GM18907 (cell line): ENCODE results near the gene MAN1A2.
"Not testable (repeated sequence)": the region's sequence is repeated elsewhere in the genome, so short reads cannot be mapped to it uniquely, and the experiment has no call there.

Experiments
- ATAC-seq: cut with Tn5 transposase; IDR thresholded peaks from one replicate; pipeline ENCODE4 v1.9.1; 2021; ENCODE audit warnings: mild to moderate bottlenecking, moderate library complexity; ENCODE audit not compliant: unreplicated experiment

MAN1A2 gene

DNA sequence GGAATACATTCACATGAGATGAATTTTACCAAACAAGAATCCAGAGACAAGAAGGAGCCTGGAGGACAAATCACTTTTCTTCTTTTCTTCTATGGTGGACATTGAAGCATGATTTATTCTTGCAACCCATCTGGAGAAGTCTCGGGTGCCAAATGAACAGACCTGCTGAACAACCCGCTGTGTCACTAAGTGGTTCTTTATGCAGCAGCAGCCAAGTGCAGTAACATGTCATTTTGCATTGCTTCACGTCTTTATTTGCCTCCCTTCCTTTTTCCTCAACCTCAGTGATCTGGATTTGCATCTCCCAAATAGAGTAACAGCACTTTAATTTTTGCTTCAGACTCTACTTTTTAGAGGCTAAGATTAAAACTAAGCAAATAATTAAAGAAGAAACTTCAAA lies 188.6 kb downstream of the MAN1A2 start:
- no peak for ATAC-seq

GRCh38 chr1:117556341-117556740 lies 189.1 kb downstream of the MAN1A2 start:
- ATAC-seq, result no peak

- ATAC-seq, result no peak
Measured at GRCh38 chr1:117556976-117557375, 189.7 kb downstream of the MAN1A2 start.

DNA sequence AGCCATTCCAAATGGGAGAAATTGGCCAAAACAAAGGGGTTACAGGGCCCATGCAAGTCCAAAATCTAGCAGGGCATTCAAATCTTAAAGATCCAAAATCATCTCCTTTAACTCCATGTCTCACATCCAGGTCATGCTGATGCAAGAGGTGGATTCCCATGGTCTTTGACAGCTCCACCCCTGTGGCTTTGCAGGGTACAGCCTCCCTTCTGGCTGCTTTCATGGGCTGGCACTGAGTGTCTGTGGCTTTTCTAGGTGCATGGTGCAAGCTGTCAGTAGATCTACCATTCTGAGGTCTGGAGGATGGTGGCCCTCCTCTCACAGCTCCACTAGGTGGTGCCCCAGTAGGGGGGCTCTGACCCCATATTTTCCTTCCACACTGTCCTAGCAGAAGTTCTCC lies 191.2 kb downstream of the MAN1A2 start:
- not testable (repeated sequence) for ATAC-seq

DNA sequence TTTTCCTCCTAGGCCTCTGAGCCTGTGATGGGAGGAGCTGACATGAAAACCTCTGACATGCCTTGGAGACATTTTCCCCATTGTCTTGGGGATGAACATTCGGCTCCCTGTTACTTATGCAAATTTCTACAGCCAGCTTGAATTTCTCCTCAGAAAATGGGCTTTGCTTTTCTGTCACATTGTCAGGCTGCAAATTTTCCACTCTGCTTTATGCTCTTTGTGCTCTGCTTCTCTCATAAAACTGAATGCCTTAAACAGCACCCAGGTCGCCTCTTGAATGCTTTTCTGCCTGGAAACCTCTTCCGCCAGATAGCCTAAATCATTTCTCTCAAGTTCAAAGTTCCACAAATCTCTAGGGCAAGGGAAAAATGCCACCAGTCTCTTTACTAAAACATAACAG lies 191.9 kb downstream of the MAN1A2 start:
- ATAC-seq, result no peak

DNA sequence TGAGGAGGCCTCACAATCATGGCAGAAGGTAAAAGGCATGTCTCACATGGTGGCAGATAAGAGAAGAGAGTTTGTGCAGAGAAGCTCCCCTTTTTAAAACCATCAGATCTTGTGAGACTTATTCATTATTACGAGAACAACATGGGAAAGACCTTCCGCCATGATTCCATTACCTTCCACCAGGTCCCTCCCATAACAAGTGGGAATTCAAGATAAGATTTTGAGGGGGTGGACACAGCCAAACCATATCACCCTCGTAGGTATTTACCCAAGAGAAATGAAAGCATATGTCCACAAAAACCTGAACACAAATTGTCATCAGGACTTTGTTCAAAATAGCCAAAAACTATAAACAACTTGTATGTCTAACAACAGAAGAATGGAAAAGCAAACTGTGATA lies 192.7 kb downstream of the MAN1A2 start:
- ATAC-seq, result no peak

DNA sequence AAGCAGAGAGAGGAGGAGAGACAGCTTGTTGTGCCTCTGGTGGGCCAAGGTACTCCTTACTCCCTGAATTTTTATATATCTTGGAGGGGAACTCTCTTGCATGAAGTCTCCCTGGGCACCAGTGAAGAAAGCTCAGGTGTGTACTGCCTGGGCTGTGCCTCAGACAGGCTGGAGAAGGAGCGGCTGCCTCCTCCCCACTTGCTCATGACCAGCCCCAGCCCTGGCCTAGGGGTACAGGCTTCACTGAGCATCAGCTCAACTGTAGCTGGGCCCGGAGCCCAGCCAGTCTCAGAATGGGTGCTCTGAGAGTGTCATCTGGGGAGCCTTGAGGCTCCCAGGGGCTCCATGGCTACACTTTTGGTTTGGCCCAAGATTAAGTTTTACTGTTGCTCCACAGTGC lies 193.8 kb downstream of the MAN1A2 start:
- ATAC-seq, result no peak

GRCh38 chr1:117561551-117561950 lies 194.3 kb downstream of the MAN1A2 start:
- ATAC-seq, result no peak

GRCh38 chr1:117562581-117563491 lies 195.6 kb downstream of the MAN1A2 start:
- no peak for ATAC-seq

- ATAC-seq, result no peak
Measured at GRCh38 chr1:117563492-117563875, 196.2 kb downstream of the MAN1A2 start.

DNA sequence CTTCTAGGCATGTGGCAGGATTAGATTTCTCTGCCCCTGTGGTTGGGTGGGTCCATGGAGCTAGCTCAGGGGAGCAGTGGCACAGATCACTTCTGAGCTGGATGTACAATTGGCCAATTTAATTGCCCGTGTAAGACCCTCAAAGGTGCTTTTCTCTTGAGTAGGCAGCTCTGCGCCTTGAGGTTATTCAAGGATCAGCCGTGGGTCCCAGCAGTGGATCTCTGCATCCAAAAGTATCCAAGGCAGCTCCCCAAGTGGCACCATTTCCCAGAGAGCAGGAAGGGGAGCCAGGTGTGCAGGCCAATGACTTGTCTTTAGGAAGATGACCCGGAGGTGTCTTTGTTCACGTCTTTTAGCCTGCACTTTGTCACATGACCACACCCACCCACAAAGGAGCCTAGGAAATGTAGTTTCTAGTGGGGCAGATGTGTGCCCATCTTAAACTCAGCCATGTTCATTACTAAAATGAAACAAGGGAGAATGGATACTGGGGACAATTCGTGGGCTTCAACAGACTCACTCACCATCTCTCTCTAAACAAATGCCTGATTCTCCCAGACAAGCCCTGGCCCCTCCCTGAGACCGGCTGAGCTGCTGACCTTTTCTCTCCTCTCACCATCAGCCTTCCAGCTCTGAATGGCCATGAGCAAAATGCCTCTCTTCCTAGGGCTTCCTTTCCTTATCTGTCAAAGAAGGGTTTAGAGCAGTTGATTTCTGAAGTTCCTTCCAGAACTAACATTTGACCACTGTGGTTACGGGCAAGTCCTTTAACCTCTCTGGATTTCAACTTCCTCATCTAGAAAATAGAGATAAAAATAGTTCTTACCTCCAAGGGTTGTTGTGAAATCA lies 197.2 kb downstream of the MAN1A2 start:
- ATAC-seq, result no peak

DNA sequence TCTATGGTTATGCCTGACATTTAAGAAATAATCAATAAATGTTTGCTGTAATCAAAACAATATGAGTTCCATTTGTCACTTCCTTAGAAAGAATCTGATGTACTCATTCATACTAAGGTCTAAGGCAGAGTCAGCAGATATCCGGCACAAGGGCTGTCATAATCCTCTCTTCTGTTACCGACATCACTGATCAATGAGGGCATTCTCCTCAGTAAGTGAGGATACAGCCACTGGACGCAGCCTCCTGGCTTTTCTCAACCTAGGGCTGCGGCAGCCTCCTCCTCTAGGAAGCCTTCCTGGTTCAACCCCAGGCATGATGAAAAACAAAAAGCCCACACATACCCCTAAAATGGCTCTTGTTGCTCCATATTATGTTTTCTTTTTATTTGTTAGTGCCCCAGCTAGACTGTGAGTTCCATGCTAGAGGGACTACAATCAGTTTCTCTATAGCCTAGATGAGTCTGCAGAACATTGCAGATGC lies 197.9 kb downstream of the MAN1A2 start:
- no peak for ATAC-seq

DNA sequence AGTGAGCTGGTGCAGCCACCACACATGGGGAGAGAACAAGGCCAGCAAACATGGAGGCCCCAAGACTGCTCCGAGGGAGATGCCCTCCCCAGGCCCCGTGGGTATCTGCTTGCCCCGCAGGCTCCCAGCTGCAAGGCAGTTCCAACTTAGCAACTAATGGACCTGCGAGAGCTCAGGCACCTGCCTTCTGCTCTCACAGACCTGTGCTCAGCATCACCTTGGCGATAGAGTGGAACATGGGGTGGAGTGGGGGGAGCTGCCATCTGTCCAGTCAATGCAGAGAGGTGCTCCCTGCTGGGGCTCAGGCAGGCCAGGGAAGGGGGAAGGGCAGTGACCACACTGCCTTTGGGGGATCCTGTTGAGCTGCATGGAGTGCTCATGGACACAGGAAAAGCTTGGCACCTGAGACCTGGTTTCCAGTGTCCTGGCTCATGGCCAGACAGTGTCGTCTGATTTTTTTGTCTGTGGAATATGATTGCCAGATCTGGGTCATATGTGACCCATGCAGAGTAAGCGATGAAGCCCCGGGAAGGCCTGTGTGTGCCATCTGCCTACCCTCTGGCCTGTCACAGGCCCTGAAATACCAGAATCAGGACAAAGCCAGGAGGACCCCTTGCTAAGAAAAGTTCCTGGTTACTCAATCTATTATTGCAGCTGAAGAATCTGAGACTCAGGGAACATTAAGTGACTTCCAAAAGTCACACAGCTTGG lies 198.7 kb downstream of the MAN1A2 start:
- ATAC-seq, result no peak

- no peak for ATAC-seq
Measured at GRCh38 chr1:117566556-117566955, 199.3 kb downstream of the MAN1A2 start.

- no peak for ATAC-seq
Measured at GRCh38 chr1:117567435-117567834, 200.2 kb downstream of the MAN1A2 start.

- ATAC-seq, result no peak
Measured at GRCh38 chr1:117567976-117568375, 200.7 kb downstream of the MAN1A2 start.

GRCh38 chr1:117568999-117569398 lies 201.8 kb downstream of the MAN1A2 start:
- no peak for ATAC-seq

DNA sequence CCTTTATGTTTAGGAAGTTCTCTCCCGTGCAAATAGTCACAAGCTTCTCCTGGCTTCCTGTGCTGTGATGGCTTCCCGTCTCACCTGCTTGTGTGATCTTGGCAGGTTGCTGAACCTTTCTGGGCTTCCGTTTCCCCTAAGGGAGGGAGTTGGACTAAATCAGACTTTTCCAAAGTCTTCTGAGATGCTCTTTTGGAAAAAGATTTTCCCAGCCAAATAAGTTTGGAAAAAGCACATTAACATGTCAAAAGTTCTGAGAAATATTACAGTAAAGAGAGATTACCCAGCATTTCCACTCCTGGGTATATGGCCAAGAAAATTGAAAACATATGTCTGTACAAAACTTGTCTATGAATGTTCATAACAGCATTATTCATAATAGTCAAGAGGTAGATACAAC lies 202.6 kb downstream of the MAN1A2 start:
- ATAC-seq, result no peak

- ATAC-seq, result no peak
Measured at GRCh38 chr1:117570988-117571409, 203.8 kb downstream of the MAN1A2 start.

- no peak for ATAC-seq
Measured at GRCh38 chr1:117571496-117571895, 204.2 kb downstream of the MAN1A2 start.

GRCh38 chr1:117572546-117572945 lies 205.3 kb downstream of the MAN1A2 start:
- ATAC-seq, result no peak
